ENCODE results near the gene SPAG8.

Gene SPAG8

GRCh38 chr9:35810122-35810521 is 1.9 kb downstream of the SPAG8 start:
- TF ChIP-seq GATA3 (IDR thresholded peaks at IDR 0.05; ENCODE audit: low read depth, low read length) (no peak), GATA2 (IDR thresholded peaks at IDR 0.05; ENCODE audit: low read depth, low read length) (no peak)

GRCh38 chr9:35808433-35808832 is 3.6 kb downstream of the SPAG8 start:
- TF ChIP-seq GATA2 (IDR thresholded peaks at IDR 0.05; ENCODE audit: low read depth, low read length) = no peak
- TF ChIP-seq GATA3 (IDR thresholded peaks at IDR 0.05; ENCODE audit: low read depth, low read length) = no peak

GRCh38 chr9:35806101-35806500 is 6.0 kb downstream of the SPAG8 start:
- TF ChIP-seq GATA3 (IDR thresholded peaks at IDR 0.05; ENCODE audit: low read depth, low read length) = no peak

- TF ChIP-seq GATA2 (IDR thresholded peaks at IDR 0.05; ENCODE audit: low read depth, low read length) (no peak), GATA3 (IDR thresholded peaks at IDR 0.05; ENCODE audit: low read depth, low read length) (no peak)
These were observed 10.5 kb downstream of the SPAG8 start for GRCh38 chr9:35801328-35802128.

GRCh38 chr9:35800530-35800929 is 11.5 kb downstream of the SPAG8 start:
- TF ChIP-seq GATA3 (IDR thresholded peaks at IDR 0.05; ENCODE audit: low read depth, low read length) = no peak
- TF ChIP-seq GATA2 (IDR thresholded peaks at IDR 0.05; ENCODE audit: low read depth, low read length) = no peak

- TF ChIP-seq GATA3 (IDR thresholded peaks at IDR 0.05; ENCODE audit: low read depth, low read length) = no peak
- TF ChIP-seq GATA2 (IDR thresholded peaks at IDR 0.05; ENCODE audit: low read depth, low read length) = no peak
These were observed 13.2 kb downstream of the SPAG8 start for GRCh38 chr9:35798658-35799374.

GRCh38 chr9:35797311-35798109 is 14.6 kb downstream of the SPAG8 start:
- TF ChIP-seq GATA3 (IDR thresholded peaks at IDR 0.05; ENCODE audit: low read depth, low read length) = no peak
- no peak for TF ChIP-seq GATA2 (IDR thresholded peaks at IDR 0.05; ENCODE audit: low read depth, low read length)

- no peak for TF ChIP-seq GATA3 (IDR thresholded peaks at IDR 0.05; ENCODE audit: low read depth, low read length)
- no peak for TF ChIP-seq GATA2 (IDR thresholded peaks at IDR 0.05; ENCODE audit: low read depth, low read length)
These were observed 16.4 kb downstream of the SPAG8 start for GRCh38 chr9:35795695-35796094.

GRCh38 chr9:35793461-35793860 is 18.6 kb downstream of the SPAG8 start:
- TF ChIP-seq GATA3 (IDR thresholded peaks at IDR 0.05; ENCODE audit: low read depth, low read length) = no peak
- TF ChIP-seq GATA2 (IDR thresholded peaks at IDR 0.05; ENCODE audit: low read depth, low read length) = no peak

- no peak for TF ChIP-seq GATA3 (IDR thresholded peaks at IDR 0.05; ENCODE audit: low read depth, low read length)
- no peak for TF ChIP-seq GATA2 (IDR thresholded peaks at IDR 0.05; ENCODE audit: low read depth, low read length)
These were observed 19.2 kb downstream of the SPAG8 start for GRCh38 chr9:35792826-35793225.

GRCh38 chr9:35792024-35792813 is 19.8 kb downstream of the SPAG8 start:
- no peak for TF ChIP-seq GATA2 (IDR thresholded peaks at IDR 0.05; ENCODE audit: low read depth, low read length)
- TF ChIP-seq GATA3 (IDR thresholded peaks at IDR 0.05; ENCODE audit: low read depth, low read length) = no peak

- no peak for TF ChIP-seq GATA2 (IDR thresholded peaks at IDR 0.05; ENCODE audit: low read depth, low read length)
- TF ChIP-seq GATA3 (IDR thresholded peaks at IDR 0.05; ENCODE audit: low read depth, low read length) = no peak
These were observed 20.7 kb downstream of the SPAG8 start, which contains the start of gene NPR2 for GRCh38 chr9:35791297-35791921. NPR2 (plus strand) TSS chr9:35791591; CDS start chr9:35792409, 818 bp downstream.
